Activated naive CD8-positive, alpha-beta T cell treated with anti-CD3 and anti-CD28 coated beads, Interleukin-2, amount 50 U/mL, for 24 hours (primary cell): ENCODE measurements around the gene PPP2R3B.
"Not testable (repeated sequence)": the region's sequence is repeated elsewhere in the genome, so short reads cannot be mapped to it uniquely, and the experiment has no call there.

Experiments used
- ATAC-seq: fragments of 150-1000 bp; cut with Tn5 transposase; one replicate; pipeline ENCODE4 v1.10.0; 2021
- DNase-seq: peaks from one replicate; pipeline ENCODE4 v3.0.0; 2021
- H3K27ac Mint-ChIP-seq: one replicate; pipeline ENCODE4 v1.8.0; 2021; ENCODE audit warnings: mild to moderate bottlenecking, mixed read lengths
- H3K27me3 Mint-ChIP-seq: one replicate; pipeline ENCODE4 v1.8.0; 2021; ENCODE audit warnings: mixed read lengths
- H3K36me3 Mint-ChIP-seq: one replicate; pipeline ENCODE4 v1.8.0; 2021; ENCODE audit warnings: low read depth, mixed read lengths
- H3K4me1 Mint-ChIP-seq: one replicate; pipeline ENCODE4 v1.8.0; 2021; ENCODE audit warnings: mixed read lengths
- H3K4me3 Mint-ChIP-seq: one replicate; pipeline ENCODE4 v1.8.0; 2021; ENCODE audit warnings: mild to moderate bottlenecking, moderate library complexity, mixed read lengths
- H3K9me3 Mint-ChIP-seq: one replicate; pipeline ENCODE4 v1.8.0; 2021; ENCODE audit warnings: mixed read lengths

PPP2R3B gene

DNA sequence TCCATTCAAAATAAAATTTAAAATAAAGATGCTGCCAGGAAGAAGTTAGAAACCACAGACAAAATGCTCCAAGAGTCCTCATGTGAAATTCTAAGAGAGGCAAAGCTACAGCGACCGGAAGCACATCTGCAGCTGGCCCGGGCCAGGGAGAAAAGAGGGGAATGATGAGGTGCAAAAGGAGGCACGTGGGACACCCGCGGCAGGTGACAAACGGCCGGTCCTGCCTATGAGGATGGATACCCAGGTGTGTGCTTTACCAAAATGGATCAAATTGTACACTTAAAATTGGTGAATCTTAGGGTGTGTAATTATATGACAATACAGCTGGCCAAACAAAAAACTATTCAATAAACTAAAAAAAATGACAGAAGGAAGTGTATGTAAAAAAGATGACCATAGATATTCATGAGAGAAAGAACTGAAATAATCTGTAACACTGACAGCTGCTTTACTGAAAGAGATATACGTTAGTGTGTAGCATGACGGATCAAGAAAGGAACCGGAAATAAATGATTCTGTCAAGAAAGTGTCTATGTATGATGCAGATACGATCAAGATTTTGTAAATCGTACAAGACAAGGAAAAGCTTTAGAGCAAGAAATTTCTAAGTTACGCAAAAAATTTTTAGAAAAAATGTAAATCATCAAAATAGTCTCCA, 29.5 kb downstream of the PPP2R3B start:
- DNase-seq, result no peak
- no peak for ATAC-seq
- no peaks in the 10 kb centered on the region for H3K27me3 Mint-ChIP-seq
- H3K4me3 Mint-ChIP-seq, result peak overlapping the region; percentile 29
- peak overlapping the region; percentile 90 for H3K27ac Mint-ChIP-seq
- H3K4me1 Mint-ChIP-seq, result peaks cover 20% of the 10 kb centered on the region
- peaks cover 54% of the 10 kb centered on the region for H3K36me3 Mint-ChIP-seq
- peaks cover 5% of the 10 kb centered on the region for H3K9me3 Mint-ChIP-seq

DNA sequence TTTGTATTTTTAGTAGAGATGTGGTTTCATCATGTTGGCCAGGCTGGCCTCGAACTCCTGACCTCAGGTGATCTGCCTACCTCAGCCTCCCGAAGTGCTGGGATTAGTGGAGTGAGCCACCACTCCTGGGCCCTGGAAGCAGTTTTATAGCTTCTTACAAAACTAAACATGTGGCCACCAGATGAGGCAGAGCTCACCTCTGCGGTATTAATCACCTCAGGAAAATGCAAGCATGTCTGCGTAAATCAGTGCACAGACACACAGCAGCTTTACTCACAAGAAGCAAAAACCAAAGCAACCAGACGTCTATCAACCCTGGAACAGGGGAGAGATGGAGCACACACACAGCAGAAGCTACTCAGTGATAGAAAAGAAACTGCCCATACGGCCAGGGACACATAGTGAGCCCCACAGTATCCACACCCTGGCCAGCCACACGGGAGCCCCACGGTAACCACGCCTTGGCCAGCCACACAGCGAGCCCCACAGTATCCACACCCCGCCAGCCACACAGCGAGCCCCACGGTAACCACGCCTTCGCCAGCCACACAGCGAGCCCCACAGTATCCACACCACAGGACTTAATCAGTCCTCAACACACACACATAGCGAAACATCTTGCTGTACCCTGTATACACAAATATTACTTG, 30.2 kb downstream of the PPP2R3B start:
- ATAC-seq (no peak), DNase-seq (no peak)
- Mint-ChIP-seq H3K4me1 (peaks cover 20% of the 10 kb centered on the region), H3K27ac (peak overlapping the region; percentile 90), H3K4me3 (peak overlapping the region; percentile 29), H3K36me3 (peaks cover 49% of the 10 kb centered on the region), H3K27me3 (no peaks in the 10 kb centered on the region), H3K9me3 (peaks cover 5% of the 10 kb centered on the region)

DNA sequence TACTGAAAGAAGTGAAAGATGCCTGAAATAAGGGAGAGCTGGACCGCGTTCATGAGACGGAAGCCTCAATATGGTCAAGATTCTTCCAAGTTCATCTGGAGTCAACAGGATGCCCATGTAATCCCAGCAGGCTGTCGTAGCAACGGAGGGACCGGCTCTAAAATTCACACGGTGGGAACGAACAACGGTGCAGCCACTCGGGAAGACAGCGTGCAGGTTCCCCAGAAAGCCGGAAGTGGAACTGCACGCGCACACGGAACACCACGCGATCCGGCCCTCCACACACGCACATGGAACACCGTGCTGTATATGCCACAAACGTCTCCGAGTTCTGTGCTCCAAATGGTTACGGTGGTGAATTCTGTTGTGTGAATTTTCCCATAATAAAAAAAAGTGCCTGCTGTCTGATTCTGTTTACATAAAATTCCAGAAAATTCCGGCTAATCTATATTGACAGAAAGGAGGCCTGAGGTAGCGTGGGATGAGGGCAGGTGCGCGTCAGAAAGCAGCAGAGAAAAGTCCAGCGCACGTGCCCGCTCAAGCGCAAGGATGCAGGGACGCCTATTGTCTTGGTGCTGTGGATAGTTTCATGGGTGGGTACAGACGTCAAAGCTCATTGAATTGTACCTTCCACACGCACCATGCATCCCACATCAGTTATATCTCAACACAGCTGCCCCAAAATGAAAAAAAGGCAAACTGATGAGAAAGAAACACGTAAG, 31.2 kb downstream of the PPP2R3B start:
- H3K9me3 Mint-ChIP-seq, result peaks cover 5% of the 10 kb centered on the region
- H3K27ac Mint-ChIP-seq, result no peak overlapping the region
- DNase-seq, result no peak
- ATAC-seq, result no peak
- H3K4me1 Mint-ChIP-seq, result peaks cover 20% of the 10 kb centered on the region
- peaks cover 39% of the 10 kb centered on the region for H3K36me3 Mint-ChIP-seq
- no peak overlapping the region for H3K4me3 Mint-ChIP-seq
- no peaks in the 10 kb centered on the region for H3K27me3 Mint-ChIP-seq

DNA sequence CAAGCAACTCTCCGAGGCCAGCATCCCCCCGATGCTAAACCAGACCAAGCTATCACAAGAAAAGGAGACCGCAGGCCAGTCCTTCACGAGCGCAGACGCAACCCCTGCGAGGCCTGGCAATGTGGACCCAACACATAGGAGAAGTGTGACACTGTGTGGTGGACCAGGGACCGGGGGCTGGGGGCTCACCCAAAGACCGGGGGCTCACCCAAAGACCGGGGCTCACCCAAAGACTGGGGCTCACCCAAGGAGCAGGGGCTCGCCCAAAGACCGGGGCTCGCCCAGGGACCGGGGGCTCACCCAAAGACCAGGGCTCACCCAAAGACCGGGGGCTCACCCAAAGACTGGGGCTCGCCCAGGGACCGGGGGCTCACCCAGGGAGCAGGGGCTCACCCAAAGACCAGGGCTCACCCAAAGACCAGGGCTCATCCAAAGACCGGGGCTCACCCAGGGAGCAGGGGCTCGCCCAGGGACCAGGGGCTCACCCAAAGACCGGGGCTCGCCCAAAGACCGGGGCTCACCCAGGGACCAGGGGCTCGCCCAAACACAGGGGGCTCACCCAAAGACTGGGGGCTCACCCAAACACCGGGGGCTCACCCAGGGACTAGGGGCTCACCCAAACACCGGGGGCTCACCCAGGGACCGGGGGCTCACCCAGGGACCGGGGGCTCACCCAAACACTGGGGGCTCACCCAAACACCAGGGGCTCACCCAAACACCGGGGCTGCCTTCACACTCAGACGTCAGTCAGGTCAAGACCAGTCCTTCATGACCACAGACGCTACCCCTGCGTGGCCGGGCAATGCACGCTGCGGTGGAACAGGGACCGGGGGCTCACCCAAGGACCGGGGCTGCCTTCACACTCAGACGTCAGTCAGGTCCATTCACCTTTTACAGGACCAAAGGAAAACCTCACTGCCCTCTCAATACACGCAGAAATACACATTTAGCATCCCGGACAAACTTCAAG, 32.9 kb downstream of the PPP2R3B start:
- no peak for ATAC-seq
- peaks cover 20% of the 10 kb centered on the region for H3K4me1 Mint-ChIP-seq
- peaks cover 25% of the 10 kb centered on the region for H3K36me3 Mint-ChIP-seq
- H3K4me3 Mint-ChIP-seq, result no peak overlapping the region
- no peaks in the 10 kb centered on the region for H3K27me3 Mint-ChIP-seq
- no peak for DNase-seq
- H3K27ac Mint-ChIP-seq, result no peak overlapping the region
- H3K9me3 Mint-ChIP-seq, result peaks cover 5% of the 10 kb centered on the region

DNA sequence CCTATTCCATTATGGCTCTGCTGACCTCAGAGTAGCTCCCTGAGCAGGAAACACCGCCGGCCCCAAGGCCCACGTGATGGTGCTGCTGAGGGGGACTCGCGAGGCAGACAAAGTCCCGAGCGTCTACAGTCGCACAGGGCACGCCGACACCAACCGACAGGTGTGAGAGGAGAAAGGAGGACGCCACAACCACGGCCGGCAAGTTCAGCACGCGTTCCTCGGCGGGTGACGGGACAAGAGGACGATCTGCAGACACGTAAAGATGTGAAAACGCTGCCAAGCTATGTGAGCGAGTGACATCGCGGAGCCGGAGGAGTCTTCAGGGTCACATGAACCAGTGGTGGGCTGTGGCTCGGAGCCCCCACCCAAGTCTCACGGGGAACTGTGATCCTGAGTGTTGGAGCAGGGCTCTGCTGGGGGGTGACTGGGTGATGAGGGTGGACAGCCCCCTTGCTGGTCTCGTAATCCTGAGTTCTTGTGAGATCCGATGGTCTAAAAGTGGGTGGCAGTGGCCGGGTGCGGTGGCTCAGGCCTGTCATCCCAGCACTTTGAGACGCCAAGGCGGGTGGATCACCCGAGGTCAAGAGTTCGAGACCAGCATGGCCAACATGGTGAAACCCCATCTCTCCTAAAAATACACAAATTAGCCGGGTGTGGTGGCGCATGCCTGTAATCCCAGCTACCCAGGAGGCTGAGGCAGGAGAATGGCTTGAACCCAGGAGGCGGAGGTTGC, 34.0 kb downstream of the PPP2R3B start:
- ATAC-seq (no peak), DNase-seq (no peak)
- no peak overlapping the region for H3K27ac Mint-ChIP-seq
- peaks cover 21% of the 10 kb centered on the region for H3K36me3 Mint-ChIP-seq
- H3K27me3 Mint-ChIP-seq, result no peaks in the 10 kb centered on the region
- peaks cover 18% of the 10 kb centered on the region for H3K4me1 Mint-ChIP-seq
- peaks cover 5% of the 10 kb centered on the region for H3K9me3 Mint-ChIP-seq
- no peak overlapping the region for H3K4me3 Mint-ChIP-seq

DNA sequence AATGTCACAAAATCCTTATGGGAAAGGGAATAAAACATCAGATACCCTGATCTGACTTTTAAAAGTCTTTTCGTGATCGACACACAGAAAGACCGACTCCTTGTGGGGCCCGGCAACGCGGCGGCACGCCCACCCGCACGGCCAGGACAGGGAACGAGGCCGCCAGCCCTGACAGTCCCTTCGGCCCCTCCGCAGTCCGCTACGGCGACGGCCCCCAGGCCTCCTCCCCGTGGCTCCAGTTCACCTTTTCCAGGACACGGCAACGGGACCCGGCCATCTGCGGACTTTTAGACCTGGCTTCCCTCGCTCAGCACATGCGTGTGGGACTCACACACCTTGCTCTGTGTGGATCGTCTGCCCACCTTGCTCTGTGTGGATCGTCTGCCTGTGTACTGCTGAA, 34.5 kb downstream of the PPP2R3B start:
- no peak overlapping the region for H3K4me3 Mint-ChIP-seq
- peaks cover 15% of the 10 kb centered on the region for H3K36me3 Mint-ChIP-seq
- no peak for ATAC-seq
- no peaks in the 10 kb centered on the region for H3K9me3 Mint-ChIP-seq
- DNase-seq, result no peak
- H3K27me3 Mint-ChIP-seq, result no peaks in the 10 kb centered on the region
- H3K27ac Mint-ChIP-seq, result no peak overlapping the region
- H3K4me1 Mint-ChIP-seq, result peaks cover 13% of the 10 kb centered on the region

DNA sequence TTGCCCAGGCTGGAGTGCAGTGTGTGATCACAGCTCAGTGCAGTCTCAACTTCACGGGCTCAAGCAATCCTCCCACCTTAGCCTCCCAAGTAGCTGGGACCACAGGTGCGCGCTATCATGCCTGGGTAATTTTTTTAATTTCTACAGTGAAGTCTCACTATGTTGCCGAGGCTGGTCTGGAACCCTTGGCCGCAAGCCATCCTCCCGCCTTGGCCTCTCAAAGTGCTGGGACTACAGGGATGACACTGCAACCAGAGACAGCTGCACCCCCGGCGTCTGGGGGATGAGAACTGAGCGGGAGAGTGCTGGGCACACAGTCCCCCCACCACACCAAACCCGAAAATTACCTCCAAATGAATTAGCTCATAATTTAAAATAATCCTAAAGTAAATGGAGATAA, 35.0 kb downstream of the PPP2R3B start:
- ATAC-seq, result no peak
- Mint-ChIP-seq H3K36me3 (peaks cover 11% of the 10 kb centered on the region), H3K27ac (no peak overlapping the region), H3K4me3 (no peak overlapping the region), H3K9me3 (no peaks in the 10 kb centered on the region), H3K27me3 (no peaks in the 10 kb centered on the region), H3K4me1 (peaks cover 8% of the 10 kb centered on the region)
- no peak for DNase-seq

DNA sequence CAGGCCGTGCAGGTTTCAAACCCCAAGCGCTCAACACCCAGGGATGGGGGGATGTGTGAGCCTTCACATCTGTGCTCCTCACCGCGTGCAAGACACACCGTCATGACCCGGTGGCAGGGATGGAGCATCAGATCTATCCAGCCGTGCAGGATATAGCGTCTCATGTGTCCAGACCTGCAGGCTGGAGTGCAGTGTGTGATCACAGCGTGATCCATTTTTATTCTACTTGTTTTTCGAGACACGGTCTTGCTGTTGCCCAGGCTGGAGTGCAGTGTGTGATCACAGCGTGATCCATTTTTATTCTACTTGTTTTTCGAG, 35.4 kb downstream of the PPP2R3B start:
- H3K4me3 Mint-ChIP-seq, H3K9me3 Mint-ChIP-seq, H3K4me1 Mint-ChIP-seq, ATAC-seq, DNase-seq, H3K27ac Mint-ChIP-seq, H3K27me3 Mint-ChIP-seq: not testable (repeated sequence)
- H3K36me3 Mint-ChIP-seq, result peaks cover 11% of the 10 kb centered on the region

DNA sequence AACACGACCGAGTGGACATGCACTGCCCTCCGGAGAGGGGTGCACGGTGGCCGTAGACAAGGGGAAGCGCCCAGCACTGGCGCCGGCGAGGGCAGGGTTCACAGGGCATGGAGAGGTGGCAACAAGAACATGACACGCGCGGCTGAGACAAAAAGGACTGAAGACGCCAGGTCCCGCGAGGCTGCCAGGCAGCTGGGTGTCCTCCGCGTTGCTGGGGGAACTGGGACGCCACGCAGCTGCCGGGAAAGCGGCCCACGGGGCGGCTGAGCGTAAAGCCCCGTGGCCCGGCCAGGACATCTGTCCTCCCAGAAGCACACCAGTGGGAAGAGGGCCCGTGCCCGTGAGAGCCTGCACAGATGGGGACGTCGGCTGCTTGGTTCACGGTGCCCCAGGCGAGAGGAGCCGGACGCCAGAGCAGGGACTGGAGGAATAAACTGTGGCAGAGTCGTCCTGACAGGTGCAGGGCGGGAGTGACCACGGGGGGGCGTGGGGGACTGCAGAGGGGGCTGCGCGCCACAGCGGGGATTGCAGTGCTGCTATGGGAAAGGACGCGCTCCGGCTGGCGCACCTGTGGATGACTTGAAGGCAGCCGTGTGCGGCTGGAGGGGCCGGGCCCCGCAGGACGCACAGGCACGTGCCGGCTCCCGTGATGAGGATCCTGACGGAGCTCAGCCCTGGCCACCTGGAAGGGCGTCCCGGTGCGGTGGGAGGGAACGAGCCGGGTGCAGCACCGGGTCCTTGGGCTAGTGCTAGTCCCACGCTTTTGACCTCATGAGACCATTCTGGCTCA, 36.0 kb downstream of the PPP2R3B start:
- Mint-ChIP-seq H3K4me3 (no peak overlapping the region), H3K4me1 (peaks cover 4% of the 10 kb centered on the region), H3K27me3 (no peaks in the 10 kb centered on the region), H3K27ac (no peak overlapping the region), H3K36me3 (peaks cover 8% of the 10 kb centered on the region), H3K9me3 (no peaks in the 10 kb centered on the region)
- no peak for DNase-seq
- ATAC-seq, result no peak

DNA sequence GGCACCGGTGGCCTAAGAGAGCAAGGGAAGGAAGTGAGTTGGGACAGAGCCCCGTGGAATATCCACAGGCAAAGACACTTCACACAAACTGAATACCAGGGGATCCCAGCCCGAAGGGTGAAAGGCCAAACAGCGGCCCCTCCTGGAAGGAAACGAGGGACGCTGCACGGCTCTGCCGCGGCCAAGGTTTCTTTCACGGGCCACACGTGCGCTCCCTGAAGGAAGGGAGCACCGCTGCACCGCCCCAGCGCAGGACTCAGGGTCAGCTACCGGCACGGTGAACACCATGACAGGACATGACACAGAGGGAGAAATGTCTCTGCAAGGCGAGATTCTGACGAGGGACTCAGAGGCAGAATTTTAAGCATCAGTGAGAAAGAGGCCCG, 36.6 kb downstream of the PPP2R3B start:
- H3K9me3 Mint-ChIP-seq, result no peaks in the 10 kb centered on the region
- ATAC-seq (no peak), DNase-seq (no peak)
- H3K27ac Mint-ChIP-seq, result no peak overlapping the region
- peaks cover under 1% of the 10 kb centered on the region for H3K4me1 Mint-ChIP-seq
- peaks cover 4% of the 10 kb centered on the region for H3K36me3 Mint-ChIP-seq
- H3K4me3 Mint-ChIP-seq, result no peak overlapping the region
- H3K27me3 Mint-ChIP-seq, result no peaks in the 10 kb centered on the region

DNA sequence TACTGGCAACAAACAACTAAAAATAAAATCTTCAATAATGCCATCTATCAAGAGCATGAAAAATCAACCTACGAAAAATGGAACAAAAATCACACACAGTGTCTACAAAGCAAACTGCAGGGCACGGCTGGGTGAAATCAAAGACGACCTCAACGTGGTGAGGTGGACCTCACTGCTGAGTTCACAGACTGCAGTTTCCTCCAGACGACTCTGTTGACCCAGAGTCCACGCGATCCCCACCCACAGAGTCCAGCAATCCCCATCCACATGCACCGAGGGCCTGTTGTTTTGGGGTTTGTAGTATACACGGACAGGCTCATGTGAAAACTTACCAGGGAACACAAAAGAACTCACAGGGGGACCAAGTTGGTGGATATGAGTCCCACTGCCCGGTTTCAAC, 37.0 kb downstream of the PPP2R3B start:
- ATAC-seq (no peak), DNase-seq (no peak)
- Mint-ChIP-seq H3K9me3 (no peaks in the 10 kb centered on the region), H3K36me3 (peaks cover 2% of the 10 kb centered on the region), H3K4me3 (no peak overlapping the region), H3K4me1 (no peaks in the 10 kb centered on the region), H3K27ac (no peak overlapping the region), H3K27me3 (no peaks in the 10 kb centered on the region)

DNA sequence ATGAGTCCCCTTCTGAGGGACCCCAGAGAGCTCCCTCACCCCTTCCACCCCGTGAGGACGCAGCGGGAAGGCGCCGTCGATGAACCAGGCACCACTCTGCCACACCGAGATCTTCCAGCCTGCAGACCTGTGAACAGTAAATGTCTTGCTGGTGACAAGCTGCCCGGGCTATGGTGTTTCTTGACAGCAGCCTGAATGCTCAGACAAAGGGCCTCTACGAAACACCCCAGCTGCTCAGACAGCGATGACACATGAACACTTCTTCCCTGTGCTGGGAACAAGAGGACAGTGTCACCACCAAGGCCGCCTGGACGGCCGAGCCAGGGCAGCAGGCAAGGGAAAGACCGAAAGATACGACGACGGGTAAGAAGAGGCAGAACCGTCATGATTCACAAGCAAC, 37.5 kb downstream of the PPP2R3B start:
- peaks cover 2% of the 10 kb centered on the region for H3K36me3 Mint-ChIP-seq
- no peaks in the 10 kb centered on the region for H3K27me3 Mint-ChIP-seq
- no peak for ATAC-seq
- no peak overlapping the region for H3K4me3 Mint-ChIP-seq
- H3K4me1 Mint-ChIP-seq, result no peaks in the 10 kb centered on the region
- no peak overlapping the region for H3K27ac Mint-ChIP-seq
- no peak for DNase-seq
- no peaks in the 10 kb centered on the region for H3K9me3 Mint-ChIP-seq

DNA sequence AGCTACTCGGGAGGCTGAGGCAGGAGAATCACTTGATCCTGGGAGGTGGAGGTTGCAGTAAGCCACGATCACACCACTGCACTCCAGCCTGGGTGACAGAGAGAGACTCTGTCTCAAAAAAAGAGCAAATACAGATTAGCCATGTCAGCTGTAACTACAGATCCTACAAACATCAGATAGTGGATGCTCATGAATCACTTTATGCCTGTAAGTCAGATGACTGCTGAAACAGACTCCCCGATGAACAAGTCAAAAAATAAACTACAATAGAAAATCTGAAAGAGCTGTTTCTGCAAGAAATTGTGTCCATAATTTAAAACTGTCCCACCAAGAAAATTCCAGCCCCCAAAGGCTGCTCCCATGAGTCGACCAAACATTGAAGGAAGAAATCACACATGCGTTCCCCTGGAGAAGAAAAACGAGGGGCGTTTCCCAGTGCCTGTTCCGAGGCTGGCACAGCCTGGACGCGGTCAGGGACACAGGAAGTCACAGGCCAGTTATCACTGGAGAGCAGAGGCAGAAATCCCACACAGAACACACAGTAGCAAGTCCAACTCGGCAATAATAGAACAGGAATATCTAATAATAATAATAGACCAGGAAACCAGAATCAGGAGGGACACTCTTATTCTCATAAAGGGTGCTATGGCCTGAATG, 38.1 kb downstream of the PPP2R3B start:
- DNase-seq (no peak), ATAC-seq (no peak)
- Mint-ChIP-seq H3K4me1 (no peaks in the 10 kb centered on the region), H3K27me3 (no peaks in the 10 kb centered on the region), H3K4me3 (no peak overlapping the region), H3K36me3 (peaks cover 2% of the 10 kb centered on the region), H3K9me3 (no peaks in the 10 kb centered on the region), H3K27ac (no peak overlapping the region)
